Rectal smooth muscle tissue (tissue), 1 donor: ENCODE data around the gene PDE7B.

ENCODE experiments used
- H3K27ac ChIP-seq: one replicate; pipeline ENCODE4 v1.7.0; 2013; ENCODE audit warnings: low read depth, low read length, inconsistent platforms
- H3K27me3 ChIP-seq: one replicate; pipeline ENCODE4 v1.7.0; 2013; ENCODE audit warnings: low read length; ENCODE audit not compliant: control insufficient read depth, insufficient read depth
- H3K36me3 ChIP-seq: one replicate; pipeline ENCODE4 v1.7.0; 2013; ENCODE audit warnings: low read length; ENCODE audit not compliant: control insufficient read depth, insufficient read depth
- H3K4me1 ChIP-seq: one replicate; pipeline ENCODE4 v1.7.0; 2013; ENCODE audit warnings: low read length; ENCODE audit not compliant: control insufficient read depth, insufficient read depth
- H3K4me3 ChIP-seq: one replicate; pipeline ENCODE4 v1.7.0; 2013; ENCODE audit warnings: low read length
- H3K9ac ChIP-seq: one replicate; pipeline ENCODE4 v1.7.0; 2013; ENCODE audit warnings: low read length

PDE7B gene

DNA sequence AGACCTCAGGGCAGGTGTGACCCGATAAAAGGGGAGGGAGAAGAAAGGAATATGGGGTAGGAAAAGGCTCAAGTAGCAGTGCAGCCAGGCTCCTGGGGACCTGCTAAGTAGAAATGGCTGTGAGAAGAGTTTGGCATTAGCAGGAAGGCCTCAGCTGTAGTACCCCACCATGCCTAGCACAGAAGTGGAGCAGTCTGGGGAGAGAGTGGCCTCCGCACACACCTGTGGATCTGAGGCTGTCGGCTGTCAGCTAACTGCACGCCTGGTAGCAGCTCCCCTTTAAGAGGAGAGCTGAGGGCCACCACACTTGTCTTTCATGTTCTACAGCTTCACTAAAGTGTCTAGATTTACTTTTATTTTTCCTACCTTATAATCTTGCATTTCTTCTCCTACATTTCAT lies 24.6 kb downstream of the PDE7B start:
- Histone ChIP-seq H3K4me1 (no peaks in the 10 kb centered on the region), H3K9ac (no peak overlapping the region), H3K4me3 (no peak overlapping the region), H3K27ac (no peak overlapping the region), H3K36me3 (no peaks in the 10 kb centered on the region), H3K27me3 (no peaks in the 10 kb centered on the region)

DNA sequence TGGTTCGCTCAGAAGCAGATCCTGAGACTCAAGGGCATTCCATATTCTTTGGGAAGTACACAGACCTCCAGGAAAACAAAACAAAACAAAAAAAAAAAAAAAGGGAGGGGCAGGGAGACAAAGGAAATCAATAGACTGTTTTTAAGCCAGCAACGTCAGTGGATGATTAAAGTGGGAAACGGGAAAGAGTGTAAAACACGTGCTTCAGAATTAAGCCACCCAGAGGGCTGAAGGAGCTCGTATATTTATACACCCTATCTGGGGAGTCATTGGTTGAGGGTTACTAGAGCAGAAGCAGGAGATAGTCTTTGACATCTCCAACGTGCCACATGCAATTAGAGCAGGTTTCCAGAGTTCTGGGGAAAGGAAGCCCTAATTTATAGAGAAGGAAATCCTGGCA lies 26.2 kb downstream of the PDE7B start:
- H3K9ac ChIP-seq: no peak overlapping the region
- H3K36me3 ChIP-seq: no peaks in the 10 kb centered on the region
- H3K27me3 ChIP-seq: no peaks in the 10 kb centered on the region
- no peak overlapping the region for H3K4me3 ChIP-seq
- no peak overlapping the region for H3K27ac ChIP-seq
- no peaks in the 10 kb centered on the region for H3K4me1 ChIP-seq

DNA sequence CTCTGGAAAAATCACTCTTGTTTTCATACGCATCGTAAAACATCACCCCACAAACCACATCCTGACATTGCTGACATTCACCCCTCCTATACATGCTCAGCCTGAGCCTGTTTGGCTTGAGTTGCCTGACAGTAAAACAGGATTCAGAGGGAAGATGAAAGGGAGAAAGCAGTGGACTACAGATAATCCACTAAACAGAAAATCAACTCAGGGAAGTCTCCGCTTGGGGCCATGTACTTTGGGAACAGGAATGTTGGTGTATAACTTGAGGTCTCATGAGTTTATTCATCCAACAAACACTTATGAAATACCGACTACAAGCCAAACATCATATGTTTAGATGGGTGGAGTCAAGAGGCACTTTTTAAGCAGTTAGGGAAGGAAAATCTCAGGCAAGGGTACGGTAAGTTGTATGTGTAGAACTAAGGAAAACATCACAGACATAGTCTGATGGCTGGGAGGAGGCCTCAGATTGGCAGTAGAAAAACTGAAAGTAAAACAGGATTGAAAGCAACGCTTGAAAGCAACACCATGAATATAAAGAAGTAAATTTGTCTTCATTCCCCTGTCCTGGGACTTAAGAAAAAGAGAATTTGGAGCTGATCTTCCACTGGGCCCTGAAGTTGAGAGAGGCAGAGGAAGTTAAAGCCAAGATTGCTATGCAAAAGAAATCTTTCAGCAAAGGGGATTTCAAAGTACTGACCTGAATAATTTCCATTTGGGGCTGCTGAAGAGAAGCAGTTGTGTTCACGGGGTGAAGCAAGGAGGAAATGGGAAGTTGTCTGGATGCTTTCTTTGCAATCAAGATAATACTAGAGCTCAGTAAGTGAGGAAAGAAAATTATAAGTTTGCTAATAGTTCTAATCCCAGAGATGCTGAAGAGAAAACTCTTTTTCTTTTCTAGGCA lies 28.8 kb downstream of the PDE7B start:
- H3K36me3 ChIP-seq: no peaks in the 10 kb centered on the region
- H3K9ac ChIP-seq: no peak overlapping the region
- no peaks in the 10 kb centered on the region for H3K4me1 ChIP-seq
- H3K4me3 ChIP-seq: no peak overlapping the region
- H3K27ac ChIP-seq: no peak overlapping the region
- no peaks in the 10 kb centered on the region for H3K27me3 ChIP-seq

DNA sequence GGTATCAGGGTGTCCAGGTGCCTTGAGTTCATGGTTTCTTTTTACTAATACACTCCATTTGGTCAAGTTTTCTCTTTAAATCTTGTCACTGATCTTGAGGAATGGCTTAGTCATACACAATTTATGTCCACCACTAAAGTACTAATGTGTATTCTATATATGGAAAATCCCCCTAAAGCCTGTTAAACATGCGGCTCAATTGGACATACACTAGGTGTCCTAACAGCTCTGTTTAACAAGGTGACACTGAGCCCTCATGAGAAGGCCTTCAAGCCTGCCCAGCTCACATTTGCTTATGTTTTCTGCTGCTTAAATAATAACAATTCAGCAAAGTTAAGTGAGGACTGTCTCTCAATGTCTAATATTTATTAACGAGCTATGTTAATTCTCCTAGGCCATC lies 31.5 kb downstream of the PDE7B start:
- Histone ChIP-seq H3K36me3 (no peaks in the 10 kb centered on the region), H3K4me1 (no peaks in the 10 kb centered on the region), H3K27ac (no peak overlapping the region), H3K4me3 (no peak overlapping the region), H3K9ac (no peak overlapping the region), H3K27me3 (no peaks in the 10 kb centered on the region)

DNA sequence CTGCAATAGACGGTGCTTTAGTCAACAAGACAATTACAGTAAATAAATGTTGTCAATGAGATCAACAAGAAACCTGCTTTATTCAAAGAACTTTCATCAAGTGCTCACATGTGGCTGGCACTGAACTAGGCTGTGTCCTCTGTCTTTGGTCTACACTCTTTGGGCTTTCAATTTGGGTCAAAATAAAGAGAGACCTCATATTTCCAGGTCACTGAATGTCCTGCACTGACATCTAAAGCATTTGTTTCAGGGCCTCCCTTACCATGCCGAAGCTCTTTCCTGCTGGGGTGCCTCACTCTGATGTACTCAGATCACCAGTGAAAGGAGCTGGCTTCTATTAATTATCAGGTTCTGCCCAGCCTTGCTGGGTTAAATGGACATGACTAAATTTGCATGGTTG lies 32.0 kb downstream of the PDE7B start:
- H3K27ac ChIP-seq: no peak overlapping the region
- H3K27me3 ChIP-seq: no peaks in the 10 kb centered on the region
- no peaks in the 10 kb centered on the region for H3K36me3 ChIP-seq
- H3K4me1 ChIP-seq: no peaks in the 10 kb centered on the region
- H3K9ac ChIP-seq: no peak overlapping the region
- H3K4me3 ChIP-seq: no peak overlapping the region

DNA sequence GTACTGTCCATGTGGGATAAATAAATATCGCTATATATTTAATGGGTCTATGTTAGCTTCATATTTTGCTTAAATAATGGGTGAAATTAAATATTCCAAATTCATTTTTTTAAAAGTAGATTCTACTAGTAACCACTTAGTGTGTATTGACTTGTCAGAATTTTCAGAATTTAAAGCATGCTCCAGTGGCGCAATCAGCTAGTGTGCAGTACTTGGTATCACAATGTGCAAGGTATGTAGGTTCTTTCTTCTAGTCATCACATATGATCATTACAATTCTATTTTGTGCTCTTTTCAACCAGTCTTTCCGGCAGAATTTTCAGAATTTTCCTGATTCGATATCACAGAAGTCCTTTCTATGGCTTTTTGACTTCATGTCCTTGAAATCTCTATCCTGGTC lies 32.6 kb downstream of the PDE7B start:
- Histone ChIP-seq H3K36me3 (no peaks in the 10 kb centered on the region), H3K27ac (no peak overlapping the region), H3K27me3 (no peaks in the 10 kb centered on the region)

DNA sequence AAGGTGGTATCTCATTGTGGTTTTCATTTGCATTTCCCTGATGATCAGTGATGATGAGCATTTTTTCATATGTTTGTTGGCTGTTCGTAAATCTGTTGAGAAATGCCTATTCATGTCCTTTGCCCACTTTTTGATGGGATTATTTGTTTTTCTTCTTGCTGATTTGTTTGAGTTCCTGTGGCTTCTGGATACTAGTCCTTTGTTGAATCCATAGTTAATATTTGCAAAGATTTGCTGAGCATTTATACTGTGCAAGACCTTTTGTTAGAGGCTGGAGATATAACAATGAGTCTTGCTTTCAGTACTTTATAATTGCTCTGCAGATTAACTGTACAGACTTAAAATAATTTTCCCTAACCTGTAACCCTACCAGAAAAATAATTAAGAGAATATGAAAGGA lies 35.6 kb downstream of the PDE7B start:
- Histone ChIP-seq H3K27me3 (no peaks in the 10 kb centered on the region), H3K9ac (no peak overlapping the region), H3K27ac (no peak overlapping the region), H3K4me1 (no peaks in the 10 kb centered on the region), H3K36me3 (no peaks in the 10 kb centered on the region), H3K4me3 (no peak overlapping the region)

More for the DNA sequence above, 32.6 kb downstream of the PDE7B start:
- H3K4me1 ChIP-seq: no peaks in the 10 kb centered on the region
- no peak overlapping the region for H3K9ac ChIP-seq
- no peak overlapping the region for H3K4me3 ChIP-seq

DNA sequence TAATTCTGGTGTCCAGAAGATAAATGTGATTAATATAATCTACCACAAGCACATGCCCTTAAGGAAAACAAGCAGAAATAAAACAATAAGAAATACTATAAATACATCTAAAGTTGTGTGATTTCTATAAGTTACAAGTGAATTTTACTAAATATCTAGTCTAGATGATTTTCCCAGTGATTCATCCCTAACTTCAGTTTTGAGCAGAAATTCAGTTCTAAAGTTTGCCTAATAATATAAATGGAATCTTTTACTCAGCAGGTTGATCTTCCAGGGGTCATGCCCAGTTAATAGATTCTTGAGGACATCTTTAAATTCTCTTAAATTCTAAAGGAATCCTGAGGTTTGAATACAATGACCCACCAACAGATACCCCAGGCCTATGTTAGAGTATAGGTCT lies 37.3 kb downstream of the PDE7B start:
- no peak overlapping the region for H3K27ac ChIP-seq
- no peaks in the 10 kb centered on the region for H3K27me3 ChIP-seq
- H3K9ac ChIP-seq: no peak overlapping the region
- no peaks in the 10 kb centered on the region for H3K36me3 ChIP-seq
- H3K4me1 ChIP-seq: no peaks in the 10 kb centered on the region
- no peak overlapping the region for H3K4me3 ChIP-seq

DNA sequence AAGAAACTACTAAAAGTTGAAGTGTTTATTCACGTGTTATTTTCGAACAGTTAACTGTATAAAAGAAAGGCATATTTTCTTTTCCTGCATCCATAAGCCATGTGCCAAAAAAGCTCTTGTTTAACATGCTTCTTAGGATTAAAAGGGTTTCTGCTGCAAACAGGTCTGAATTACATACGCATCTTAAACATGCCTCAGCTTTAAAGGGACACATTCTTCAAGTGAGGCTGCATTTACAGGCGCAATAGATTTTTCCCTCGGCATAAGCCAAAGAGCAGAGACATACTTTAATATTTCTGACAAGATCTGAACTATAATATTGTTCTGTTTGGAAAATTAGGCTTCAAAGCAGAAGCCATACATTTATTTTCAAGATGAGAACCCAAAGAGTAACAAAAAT lies 39.4 kb downstream of the PDE7B start:
- no peak overlapping the region for H3K9ac ChIP-seq
- no peaks in the 10 kb centered on the region for H3K36me3 ChIP-seq
- no peaks in the 10 kb centered on the region for H3K27me3 ChIP-seq
- H3K4me1 ChIP-seq: no peaks in the 10 kb centered on the region
- no peak overlapping the region for H3K4me3 ChIP-seq
- no peak overlapping the region for H3K27ac ChIP-seq

DNA sequence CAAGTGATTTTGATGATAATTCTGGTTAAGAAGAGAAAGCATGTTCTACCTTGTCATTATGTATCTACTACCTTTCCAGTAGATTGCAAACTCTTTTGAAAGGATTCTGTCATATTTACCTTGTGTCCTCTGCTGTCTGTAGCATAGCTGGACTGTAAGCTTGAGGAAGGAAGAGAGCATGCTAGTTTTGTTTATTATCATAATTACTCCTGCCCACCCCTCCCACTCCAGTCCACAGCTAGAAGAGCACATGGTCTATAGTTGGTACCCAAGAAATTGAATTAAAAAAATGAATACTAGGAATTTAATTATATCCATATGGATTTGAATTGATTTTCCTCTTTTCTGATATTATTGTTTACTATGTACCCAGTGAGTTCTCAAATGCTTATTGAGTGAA lies 40.2 kb downstream of the PDE7B start:
- no peak overlapping the region for H3K27ac ChIP-seq
- no peak overlapping the region for H3K4me3 ChIP-seq
- H3K9ac ChIP-seq: no peak overlapping the region
- H3K27me3 ChIP-seq: no peaks in the 10 kb centered on the region
- no peaks in the 10 kb centered on the region for H3K4me1 ChIP-seq
- H3K36me3 ChIP-seq: no peaks in the 10 kb centered on the region

DNA sequence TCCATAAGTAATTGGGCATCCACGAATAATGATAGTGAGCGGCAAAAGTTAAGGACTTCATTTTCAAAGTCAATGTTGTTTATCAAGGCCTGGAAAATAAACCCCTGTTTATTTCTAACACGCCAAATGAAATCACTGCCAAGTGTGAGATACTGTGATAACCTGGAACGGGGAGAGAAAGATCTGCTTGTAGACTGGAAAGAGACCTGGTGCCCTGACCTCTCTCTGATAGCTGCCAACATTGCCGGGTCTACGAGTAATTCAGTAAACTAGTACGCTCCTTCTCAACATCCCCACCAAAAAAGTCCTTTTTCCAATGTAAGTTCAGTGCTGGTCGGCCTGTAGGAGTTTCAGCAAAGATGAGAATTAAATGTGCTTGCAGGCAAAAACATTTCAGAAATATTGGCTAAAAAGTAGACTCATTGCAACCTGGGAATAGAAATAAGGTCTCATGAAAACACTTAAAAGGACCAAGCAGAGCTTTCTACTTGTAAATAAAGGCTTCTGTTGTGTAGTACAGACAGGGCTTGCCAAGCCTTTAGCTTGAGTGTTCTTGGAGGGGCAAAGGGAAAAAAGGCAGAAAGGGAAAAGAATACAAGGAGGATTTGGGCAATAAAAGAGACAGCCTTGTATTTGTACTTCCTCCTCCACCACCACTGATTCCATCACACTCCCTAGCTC lies 43.9 kb downstream of the PDE7B start:
- H3K27ac ChIP-seq: no peak overlapping the region
- no peaks in the 10 kb centered on the region for H3K27me3 ChIP-seq
- no peak overlapping the region for H3K4me3 ChIP-seq
- no peaks in the 10 kb centered on the region for H3K4me1 ChIP-seq
- H3K9ac ChIP-seq: no peak overlapping the region
- no peaks in the 10 kb centered on the region for H3K36me3 ChIP-seq

DNA sequence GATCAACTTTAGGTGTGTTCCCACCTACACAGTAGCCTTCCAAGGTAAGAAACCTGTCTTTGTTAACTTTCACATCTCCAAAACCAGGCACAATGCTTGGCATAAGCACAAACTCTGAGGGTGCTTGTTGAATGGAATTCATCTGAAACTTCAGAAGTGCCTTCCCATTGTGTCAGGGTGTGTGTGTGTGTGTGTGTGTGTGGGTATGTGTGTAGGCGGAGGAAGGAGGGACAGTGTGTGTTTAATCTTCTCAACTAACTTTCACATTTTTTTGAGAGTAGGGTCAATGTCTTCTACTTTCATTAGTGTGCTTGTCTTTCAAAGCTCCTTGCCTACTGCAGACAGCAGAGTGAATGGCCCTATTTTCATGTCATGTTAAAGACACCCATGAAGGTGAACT lies 45.6 kb downstream of the PDE7B start:
- no peak overlapping the region for H3K4me3 ChIP-seq
- no peaks in the 10 kb centered on the region for H3K36me3 ChIP-seq
- no peaks in the 10 kb centered on the region for H3K27me3 ChIP-seq
- H3K9ac ChIP-seq: no peak overlapping the region
- no peak overlapping the region for H3K27ac ChIP-seq
- H3K4me1 ChIP-seq: no peaks in the 10 kb centered on the region
